Right lung (tissue), 5 donors: ENCODE results near the gene RASAL3. TPM values are rescaled to one million over a fixed set of nuclear protein-coding genes. Genes with fewer than 3 reads are reported as not detected.
A peak's percentile ranks its signal among the peaks of the same experiment; 100 is the strongest.
"Not testable (repeated sequence)": the region's sequence is repeated elsewhere in the genome, so short reads cannot be mapped to it uniquely, and the experiment has no call there.

Experiments
- DNase-seq, 2 donors: peaks; one replicate each; pipeline ENCODE4 v3.0.0-alpha.2; 2013
- polyA plus RNA-seq, 5 donors: library from polyadenylated mRNA; unstranded; fragments of 120-200 nt; gene quantifications; one replicate each; pipeline versions ENCODE4 v1.2.1 to v1.2.3, GENCODE V29; 2013; ENCODE audit warnings: inconsistent platforms in 1 of 5, low replicate concordance in 1 of 5; ENCODE audit not compliant: insufficient read length in 5 of 5, insufficient read depth in 1 of 5

The RASAL3 gene
- polyA plus RNA-seq, 5 donors: 1.9 to 3.6 (median 3.3) TPM

GRCh38 chr19:15421136-15421695 is 43.1 kb downstream of the RASAL3 start:
- no peak for DNase-seq

GRCh38 chr19:15419413-15420025 is 44.8 kb downstream of the RASAL3 start:
- DNase-seq: no peak

- DNase-seq: peak; percentile 99 to 100
Measured at GRCh38 chr19:15418579-15419412, 45.5 kb downstream of the RASAL3 start, which contains the start of gene AKAP8L. Gene AKAP8L, minus strand, starts transcription at chr19:15418988. Its CDS starts 65 bp downstream, at chr19:15418923.

GRCh38 chr19:15418231-15418578 is 46.1 kb downstream of the RASAL3 start:
- DNase-seq: peak; percentile 55 to 57

GRCh38 chr19:15417699-15418098 is 46.6 kb downstream of the RASAL3 start:
- DNase-seq: no peak

GRCh38 chr19:15412832-15413231 is 51.5 kb downstream of the RASAL3 start:
- no peak for DNase-seq

GRCh38 chr19:15411351-15411750 is 53.0 kb downstream of the RASAL3 start:
- DNase-seq: not testable (repeated sequence)

GRCh38 chr19:15404780-15405211 is 59.5 kb downstream of the RASAL3 start:
- DNase-seq: no peak

GRCh38 chr19:15404097-15404779 is 60.1 kb downstream of the RASAL3 start:
- DNase-seq: no peak

GRCh38 chr19:15403151-15403531 is 61.2 kb downstream of the RASAL3 start:
- no peak for DNase-seq

- no peak for DNase-seq
Measured at GRCh38 chr19:15402411-15403150, 61.8 kb downstream of the RASAL3 start.

Other genes starting within 250 kb of the RASAL3 start
- gene EPHX3, start 232.1 kb downstream of the RASAL3 start, polyA plus RNA-seq: 1 to 10 TPM; 2.0 to 3.8 (median 3.0) TPM
- 10 to 100 TPM; 39.1 to 58.0 (median 45.6) TPM for gene BRD4, start 132.0 kb downstream of the RASAL3 start, polyA plus RNA-seq
- 10 to 100 TPM; 25.3 to 32.5 (median 29.4) TPM for gene AKAP8, start 84.8 kb downstream of the RASAL3 start, polyA plus RNA-seq
- 100 to 1,000 TPM in 4 of 5 donors, 10 to 100 TPM in 1; 92.9 to 130 (median 112) TPM for gene AKAP8L, start 45.6 kb downstream of the RASAL3 start, polyA plus RNA-seq
- 10 to 100 TPM; 19.4 to 41.7 (median 26.4) TPM for gene WIZ, start 14.6 kb downstream of the RASAL3 start, polyA plus RNA-seq
- gene PGLYRP2, start 15.0 kb upstream of the RASAL3 start, polyA plus RNA-seq: under 1 TPM in 1 of 5 donors, not detected in 4; 0.10 TPM
- gene CYP4F22, start 44.0 kb upstream of the RASAL3 start, polyA plus RNA-seq: not detected
- gene CYP4F8, start 150.7 kb upstream of the RASAL3 start, polyA plus RNA-seq: under 1 TPM in 2 of 5 donors, not detected in 3; 0.04 to 0.09 TPM
- 1 to 10 TPM in 1 of 5 donors, under 1 TPM in 4; 0.09 to 1.1 (median 0.27) TPM for gene CYP4F3, start 176.4 kb upstream of the RASAL3 start, polyA plus RNA-seq
- 10 to 100 TPM in 3 of 5 donors, 1 to 10 TPM in 2; 5.4 to 12.1 (median 10.7) TPM for gene CYP4F12, start 208.5 kb upstream of the RASAL3 start, polyA plus RNA-seq